OCI-LY7 (cell line): ENCODE measurements around the gene KCNK4. TPM values are rescaled to one million over a fixed set of nuclear protein-coding genes. Genes with fewer than 3 reads are reported as not detected.

Experiments used
- BruUV-seq: library from RNA; stranded (reverse); fragments of 400-500 nt; replicated peaks from 2 replicates; lab custom pipeline; 2021; lab: Mats Ljungman, UMichigan
- CTCF ChIA-PET: fragments of 300-600 bp; sonication (Branson Sonifier 250); formaldehyde crosslinking; loops from one replicate; lab custom pipeline; 2022; ENCODE audit warnings: antibody characterized with exemption; ENCODE audit not compliant: unreplicated experiment; lab: Charles Lee
- POLR2A ChIA-PET: fragments of 300-600 bp; sonication (Branson Sonifier 250); formaldehyde crosslinking; loops from one replicate; lab custom pipeline; 2022; ENCODE audit warnings: antibody characterized with exemption; lab: Charles Lee
- DNase-seq: peaks from one replicate; pipeline ENCODE4 v3.0.0-alpha.2; 2015; ENCODE audit warnings: low spot score
- H2AFZ ChIP-seq: fragments of 200-600 bp; sonication (generic), shearing (Covaris generic); 2 replicates; pipeline ENCODE4 v1.6.1; 2014; ENCODE audit warnings: mild to moderate bottlenecking, antibody characterized with exemption, low read length, moderate library complexity
- H3K27ac ChIP-seq: fragments of 200-600 bp; sonication (generic); 2 replicates; pipeline ENCODE4 v1.5.1; 2014; ENCODE audit warnings: mixed run types, low read depth, mild to moderate bottlenecking, moderate library complexity, low read length, inconsistent platforms; ENCODE audit not compliant: poor library complexity, severe bottlenecking
- H3K36me3 ChIP-seq: fragments of 200-600 bp; sonication (generic); 2 replicates; pipeline ENCODE4 v1.6.1; 2014; ENCODE audit warnings: mild to moderate bottlenecking, antibody characterized with exemption, low read length, moderate library complexity, mixed read lengths; ENCODE audit not compliant: insufficient read depth
- H3K4me1 ChIP-seq: fragments of 200-600 bp; sonication (generic); 2 replicates; pipeline ENCODE4 v1.5.1; 2014; ENCODE audit warnings: mild to moderate bottlenecking, low read length; ENCODE audit not compliant: insufficient read depth, poor library complexity, severe bottlenecking
- H3K4me2 ChIP-seq: fragments of 200-600 bp; sonication (generic); 2 replicates; pipeline ENCODE4 v1.6.1; 2014; ENCODE audit warnings: mild to moderate bottlenecking, low read length
- H3K4me3 ChIP-seq: fragments of 200-600 bp; sonication (generic); 2 replicates; pipeline ENCODE4 v1.5.1; 2014; ENCODE audit warnings: mild to moderate bottlenecking, low read depth, low read length; ENCODE audit not compliant: poor library complexity, severe bottlenecking
- H3K79me2 ChIP-seq: fragments of 200-600 bp; sonication (generic); 2 replicates; pipeline ENCODE4 v1.6.1; 2016; ENCODE audit warnings: low read depth, mild to moderate bottlenecking, low read length, moderate library complexity, mixed read lengths; ENCODE audit not compliant: insufficient read depth
- H3K9me2 ChIP-seq: fragments of 200-600 bp; sonication (generic); 2 replicates; pipeline ENCODE4 v1.6.1; 2016; ENCODE audit warnings: mild to moderate bottlenecking, low read length, mixed read lengths; ENCODE audit not compliant: insufficient read depth
- H3K9me3 ChIP-seq: fragments of 200-600 bp; sonication (generic); 2 replicates; pipeline ENCODE4 v1.6.1; 2014; ENCODE audit warnings: mild to moderate bottlenecking, mixed run types, low read length, mixed read lengths
- H4K20me1 ChIP-seq: fragments of 200-600 bp; sonication (generic); 2 replicates; pipeline ENCODE4 v1.6.1; 2014; ENCODE audit warnings: mild to moderate bottlenecking, antibody characterized with exemption, low read length, moderate library complexity, mixed read lengths; ENCODE audit not compliant: insufficient read depth
- EZH2phosphoT487 ChIP-seq: fragments of 200-600 bp; sonication (generic); IDR thresholded peaks from 2 replicates; pipeline ENCODE4 v1.6.1; 2018; ENCODE audit warnings: low read depth, borderline replicate concordance, mild to moderate bottlenecking, mixed run types, antibody characterized with exemption, low read length, moderate library complexity, mixed read lengths
- intact Hi-C: fragments of 100-400 bp; cut with micrococcal nuclease; formaldehyde crosslinking; loops from one replicate; pipeline ENCODE4 v1.10.0; 2022; ENCODE audit not compliant: unreplicated experiment
- total RNA-seq, 2 experiments: library from RNA; depleted of rRNA in 1 of 2; stranded (reverse); fragments of >200 nt in 1 of 2; shearing (Covaris generic) in 1 of 2; gene quantifications; 2 replicates each; pipeline ENCODE4 v1.2.3, GENCODE V29; 2014 to 2022
- TF ChIP-seq, protein P1 (sequence below): fragments of 200-600 bp; sonication (generic); conservative IDR thresholded peaks from 2 replicates; pipeline ENCODE4 v1.5.1; 2014; ENCODE audit warnings: mild to moderate bottlenecking, antibody characterized with exemption, low read length, moderate library complexity, mixed read lengths

The KCNK4 gene
- total RNA-seq, 2 experiments from 2014 or later, result 0.80 to 0.95 TPM

DNA sequence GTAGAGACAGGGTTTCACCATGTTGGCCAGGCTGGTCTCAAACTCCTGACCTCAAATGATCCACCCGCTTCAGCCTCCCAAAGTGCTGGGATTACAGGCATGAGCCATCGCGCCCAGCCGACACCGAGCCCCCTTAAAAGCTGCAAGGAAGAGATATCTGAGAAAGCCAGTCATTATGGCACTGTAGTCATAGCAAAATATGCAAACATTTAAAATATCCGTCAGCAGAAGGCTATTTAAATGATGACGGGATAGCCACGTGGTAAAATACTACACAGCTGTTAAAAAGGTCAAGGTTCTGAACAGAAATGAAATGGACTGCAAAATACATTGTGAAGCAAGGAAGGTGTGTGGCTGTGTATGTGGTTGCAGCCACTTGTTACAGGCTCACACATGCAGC is 42.5 kb downstream of the KCNK4 start:
- H2AFZ ChIP-seq, result no peak overlapping the region
- no peak overlapping the region for H3K4me2 ChIP-seq
- BruUV-seq, result no TSS peak
- CTCF ChIA-PET, result no interaction called here
- H3K4me1 ChIP-seq, result peaks cover 41% of the 10 kb centered on the region
- H3K79me2 ChIP-seq, result no peaks in the 10 kb centered on the region; the same call in 1 of the 2 replicates
- no peak for DNase-seq
- no peak overlapping the region for H3K4me3 ChIP-seq
- no peaks in the 10 kb centered on the region for H3K9me3 ChIP-seq
- intact Hi-C loops, result no loop called here
- no peaks in the 10 kb centered on the region for H4K20me1 ChIP-seq
- TF ChIP-seq, protein P1, sequence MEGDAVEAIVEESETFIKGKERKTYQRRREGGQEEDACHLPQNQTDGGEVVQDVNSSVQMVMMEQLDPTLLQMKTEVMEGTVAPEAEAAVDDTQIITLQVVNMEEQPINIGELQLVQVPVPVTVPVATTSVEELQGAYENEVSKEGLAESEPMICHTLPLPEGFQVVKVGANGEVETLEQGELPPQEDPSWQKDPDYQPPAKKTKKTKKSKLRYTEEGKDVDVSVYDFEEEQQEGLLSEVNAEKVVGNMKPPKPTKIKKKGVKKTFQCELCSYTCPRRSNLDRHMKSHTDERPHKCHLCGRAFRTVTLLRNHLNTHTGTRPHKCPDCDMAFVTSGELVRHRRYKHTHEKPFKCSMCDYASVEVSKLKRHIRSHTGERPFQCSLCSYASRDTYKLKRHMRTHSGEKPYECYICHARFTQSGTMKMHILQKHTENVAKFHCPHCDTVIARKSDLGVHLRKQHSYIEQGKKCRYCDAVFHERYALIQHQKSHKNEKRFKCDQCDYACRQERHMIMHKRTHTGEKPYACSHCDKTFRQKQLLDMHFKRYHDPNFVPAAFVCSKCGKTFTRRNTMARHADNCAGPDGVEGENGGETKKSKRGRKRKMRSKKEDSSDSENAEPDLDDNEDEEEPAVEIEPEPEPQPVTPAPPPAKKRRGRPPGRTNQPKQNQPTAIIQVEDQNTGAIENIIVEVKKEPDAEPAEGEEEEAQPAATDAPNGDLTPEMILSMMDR, result no peak
- TF ChIP-seq EZH2phosphoT487, result no peak
- no peaks in the 10 kb centered on the region for H3K9me2 ChIP-seq
- POLR2A ChIA-PET, result interaction anchor here (0.8 kb wide), 1 partner anchor 16 kb away, joined by 3 read pairs; the partner anchor contains the start of gene PRDX5
- peaks cover 21% of the 10 kb centered on the region for H3K36me3 ChIP-seq
- no peak overlapping the region for H3K27ac ChIP-seq

DNA sequence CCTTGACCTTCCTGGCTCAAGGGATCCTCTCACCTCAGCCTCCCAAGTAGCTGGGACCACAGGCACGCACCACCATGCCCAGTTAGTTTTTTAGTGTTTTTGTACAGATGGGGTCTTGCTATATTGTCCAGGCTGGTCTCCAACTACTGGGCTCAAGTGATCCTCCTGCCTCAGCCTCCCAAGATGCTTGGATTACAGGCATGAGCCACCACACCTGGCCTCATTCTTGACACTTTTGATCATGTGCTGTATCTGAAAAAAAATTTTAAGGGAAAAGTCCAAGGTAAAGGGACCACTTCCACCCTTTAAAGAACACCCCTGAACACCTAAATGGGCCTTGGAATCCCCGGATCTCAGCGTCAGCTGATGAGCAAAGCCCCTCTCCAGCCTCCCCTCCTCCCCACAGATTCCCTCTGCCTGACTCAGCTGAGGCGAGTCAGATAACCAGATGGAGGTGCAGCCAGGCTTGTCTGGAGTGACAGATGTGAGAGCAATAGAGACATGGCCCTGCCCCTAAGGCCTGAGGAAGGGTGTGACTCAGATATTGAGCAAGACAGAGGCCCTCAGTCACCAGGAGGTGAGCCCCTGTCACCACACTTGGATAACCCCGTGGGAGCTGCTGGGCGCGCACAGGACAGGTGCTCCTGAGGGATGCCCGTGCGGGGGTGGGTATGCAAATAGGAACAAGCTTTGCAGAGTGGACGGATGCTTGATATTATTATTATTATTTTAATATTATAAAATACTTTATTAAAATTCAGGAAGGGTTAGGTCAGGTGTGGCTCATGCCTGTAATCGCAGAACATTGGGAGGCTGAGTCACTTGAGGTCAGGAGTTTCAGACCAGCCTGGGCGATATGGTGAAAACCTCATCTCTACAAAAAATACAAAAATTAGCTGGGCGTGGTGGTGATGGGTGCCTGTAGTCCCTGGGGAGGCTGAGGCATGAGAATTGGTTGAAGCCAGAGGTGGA is 43.9 kb downstream of the KCNK4 start:
- Histone ChIP-seq H3K36me3 (peaks cover 21% of the 10 kb centered on the region), H3K27ac (peak overlapping the region; percentile 29), H3K9me2 (no peaks in the 10 kb centered on the region), H2AFZ (no peak overlapping the region), H3K79me2 (peaks cover 10% of the 10 kb centered on the region; the same call in 1 of the 2 replicates), H4K20me1 (no peaks in the 10 kb centered on the region), H3K4me2 (peak overlapping the region; percentile 58; the same call in 1 of the 2 replicates), H3K4me1 (peaks cover 50% of the 10 kb centered on the region), H3K4me3 (no peak overlapping the region), H3K9me3 (no peaks in the 10 kb centered on the region)
- intact Hi-C loops, result loop anchor here (1.0 kb wide), 1 partner anchor 18 kb away; the partner anchor contains the start of gene TRMT112
- ChIA-PET POLR2A (interaction anchor here (0.6 to 2.1 kb wide), 2 partner anchors 17 to 106 kb away, joined by 4 to 14 read pairs; partner anchors contain the start of genes PRDX5 and TRMT112), CTCF (no interaction called here)
- DNase-seq, result peak; percentile 83
- no peak for TF ChIP-seq EZH2phosphoT487
- TF ChIP-seq, protein P1, result no peak
- BruUV-seq, result no TSS peak
